Measurements from ENCODE around the gene FFAR2.
"Not testable (repeated sequence)": the region's sequence is repeated elsewhere in the genome, so short reads cannot be mapped to it uniquely, and the experiment has no call there.

Gene FFAR2

GRCh38 chr19:35458192-35458591 lies 10.1 kb downstream of the FFAR2 start:
- FAIRE-seq, result no peak

- no peak for FAIRE-seq
Observed at GRCh38 chr19:35458731-35459391, 10.8 kb downstream of the FFAR2 start.

DNA sequence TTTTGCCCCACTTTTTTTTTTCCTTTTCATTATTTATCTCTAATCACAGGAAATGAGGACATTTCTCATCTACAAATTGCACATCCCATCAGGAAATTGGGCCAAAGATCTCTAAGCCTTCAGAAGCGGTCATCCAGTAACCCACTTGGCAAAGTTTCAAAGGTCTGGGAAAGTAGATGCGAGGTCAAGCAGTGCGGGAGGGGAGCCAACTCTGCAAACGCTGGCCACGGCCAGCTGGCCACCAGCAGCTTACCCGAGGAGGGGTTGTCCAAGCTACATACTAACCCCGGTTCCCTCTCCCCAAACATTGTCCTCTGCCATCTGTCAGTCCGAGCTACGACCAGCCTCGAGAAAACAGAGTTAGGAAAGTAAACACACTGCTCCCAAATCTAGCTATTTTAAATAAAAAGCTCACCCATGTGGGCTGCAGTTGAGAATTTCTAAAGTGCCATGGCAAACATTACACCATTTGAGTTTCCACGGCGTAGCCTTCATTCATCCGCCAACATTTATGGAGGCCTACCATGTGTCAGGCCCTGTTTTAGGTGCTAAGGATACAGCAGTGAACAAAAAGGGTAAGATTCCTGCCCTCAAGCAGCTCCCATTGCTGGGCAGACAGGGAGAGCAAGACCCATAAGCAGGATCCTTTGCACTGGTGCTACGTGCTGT lies 11.5 kb downstream of the FFAR2 start:
- FAIRE-seq, result no peak

GRCh38 chr19:35460608-35461007 lies 12.6 kb downstream of the FFAR2 start:
- no peak for FAIRE-seq

DNA sequence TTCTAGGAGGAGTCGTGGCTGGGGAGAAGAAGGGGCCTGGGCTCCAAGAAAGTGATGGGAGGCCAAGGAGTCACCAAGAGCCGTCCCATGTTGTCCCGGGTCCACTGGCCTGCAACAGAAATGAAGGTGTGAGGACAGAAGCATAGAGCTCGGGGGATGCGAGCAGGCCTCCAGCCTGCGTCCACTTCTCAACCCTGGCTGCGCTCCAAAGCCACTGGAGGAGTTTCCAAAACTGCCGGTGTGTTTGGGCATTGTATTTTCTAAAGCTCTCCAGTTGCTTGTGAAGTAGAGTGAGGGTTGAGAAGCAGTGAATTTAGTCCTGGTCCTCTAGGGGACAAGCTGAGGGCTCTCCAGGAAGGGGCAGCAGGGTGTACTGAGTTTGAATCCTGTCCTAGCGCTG lies 13.0 kb downstream of the FFAR2 start:
- FAIRE-seq, result no peak

GRCh38 chr19:35461788-35462187 lies 13.7 kb downstream of the FFAR2 start:
- FAIRE-seq, result not testable (repeated sequence)

- no peak for FAIRE-seq
Observed at GRCh38 chr19:35462476-35462953, 14.5 kb downstream of the FFAR2 start.

DNA sequence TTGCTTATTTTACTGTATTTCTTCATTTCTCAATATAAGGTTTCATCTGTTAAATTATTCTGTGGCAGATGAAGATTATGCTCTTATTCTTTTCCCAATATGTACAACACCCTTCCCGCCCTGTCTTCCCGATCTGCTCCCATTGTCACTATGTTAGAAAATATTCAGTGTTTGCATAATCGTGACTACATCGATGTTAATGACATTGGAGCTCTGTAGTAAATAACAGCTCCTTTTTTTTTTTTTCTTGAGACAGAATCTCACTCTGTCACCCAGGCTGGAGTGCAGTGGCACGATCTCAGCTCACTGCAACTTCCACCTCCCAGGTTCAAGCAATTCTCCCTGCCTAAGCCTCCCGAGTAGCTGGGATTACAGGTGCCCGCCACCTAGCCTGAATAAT lies 14.9 kb downstream of the FFAR2 start:
- FAIRE-seq, result not testable (repeated sequence)

DNA sequence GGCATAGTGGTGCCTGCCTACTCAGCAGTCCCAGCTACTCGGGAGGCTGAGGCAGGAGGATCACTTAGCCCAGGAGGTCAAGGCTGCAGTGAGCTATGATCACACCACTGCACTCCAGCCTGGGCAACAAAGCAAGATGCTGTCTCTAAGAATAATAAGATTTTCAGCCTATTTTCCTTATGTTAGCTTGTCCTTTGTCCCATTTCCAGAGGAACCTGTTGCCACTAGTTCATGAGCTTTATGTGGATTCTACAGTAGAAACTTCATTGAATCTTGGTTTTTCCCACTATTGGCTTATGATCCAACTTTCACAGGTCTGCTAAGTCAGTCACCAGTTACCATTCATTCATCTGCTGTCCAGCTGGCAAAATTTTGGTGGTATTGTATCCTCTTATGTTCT lies 18.2 kb downstream of the FFAR2 start:
- FAIRE-seq, result no peak

GRCh38 chr19:35468637-35469036 lies 20.6 kb downstream of the FFAR2 start:
- no peak for FAIRE-seq

DNA sequence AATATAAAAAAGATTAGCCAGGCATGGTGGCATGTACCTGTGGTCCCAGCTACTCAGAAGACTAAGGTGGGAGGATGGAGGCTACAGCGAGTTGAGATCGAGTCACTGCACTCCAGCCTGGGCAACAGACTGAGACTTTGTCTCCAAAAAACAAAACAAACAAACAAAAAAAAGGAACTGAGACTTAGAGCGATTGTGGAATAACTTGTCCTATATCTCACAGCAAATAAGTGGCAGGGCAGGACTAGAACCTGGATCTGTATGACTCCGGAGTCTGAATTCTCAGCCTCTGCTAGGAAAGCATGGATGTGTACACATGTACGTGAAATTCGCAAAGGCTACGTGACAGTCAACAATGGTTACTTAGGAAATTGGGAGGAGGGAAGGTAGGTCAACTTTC lies 22.1 kb downstream of the FFAR2 start:
- FAIRE-seq, result no peak

DNA sequence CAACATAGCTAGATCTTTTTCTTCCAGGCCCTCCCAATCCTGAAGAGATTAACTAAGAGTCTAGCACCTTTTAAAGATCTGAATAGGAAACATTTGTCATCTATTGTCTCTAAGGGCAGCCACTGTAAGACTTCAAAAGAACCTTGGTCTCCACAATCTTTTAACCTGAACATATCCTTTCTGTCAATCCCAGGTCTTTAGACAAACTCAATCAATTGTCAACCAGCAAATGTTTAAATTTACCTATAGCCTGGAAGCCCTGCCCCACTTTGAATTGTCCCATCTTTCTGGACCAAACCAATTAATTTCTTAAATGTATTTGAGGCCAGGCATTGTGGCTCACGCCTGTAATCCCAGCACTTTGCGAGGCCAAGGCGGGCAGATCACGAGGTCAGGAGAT lies 23.0 kb downstream of the FFAR2 start:
- not testable (repeated sequence) for FAIRE-seq

DNA sequence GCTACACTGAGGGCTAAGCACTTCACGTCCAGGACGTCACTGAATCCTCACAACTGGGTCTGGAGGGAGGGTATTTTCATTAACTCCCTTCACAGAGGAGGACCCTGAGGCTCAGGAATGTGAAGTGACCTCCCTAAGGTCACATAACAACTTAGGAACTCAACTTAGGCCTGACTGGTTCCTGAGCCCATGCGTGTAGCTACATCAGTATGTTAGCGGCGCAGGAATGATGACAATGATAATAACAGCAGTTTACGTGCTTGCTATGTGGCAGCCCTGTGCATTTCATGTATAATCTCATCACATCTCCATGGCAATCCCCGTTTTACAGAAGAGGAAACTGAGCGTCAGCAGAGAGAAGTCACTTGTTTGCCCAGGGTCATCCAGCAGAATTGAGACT lies 23.9 kb downstream of the FFAR2 start:
- FAIRE-seq, result no peak

GRCh38 chr19:35474104-35474503 lies 26.0 kb downstream of the FFAR2 start:
- no peak for FAIRE-seq

- FAIRE-seq, result not testable (repeated sequence)
Observed at GRCh38 chr19:35474594-35474993, 26.5 kb downstream of the FFAR2 start.

GRCh38 chr19:35476149-35476548 lies 28.1 kb downstream of the FFAR2 start:
- no peak for FAIRE-seq

DNA sequence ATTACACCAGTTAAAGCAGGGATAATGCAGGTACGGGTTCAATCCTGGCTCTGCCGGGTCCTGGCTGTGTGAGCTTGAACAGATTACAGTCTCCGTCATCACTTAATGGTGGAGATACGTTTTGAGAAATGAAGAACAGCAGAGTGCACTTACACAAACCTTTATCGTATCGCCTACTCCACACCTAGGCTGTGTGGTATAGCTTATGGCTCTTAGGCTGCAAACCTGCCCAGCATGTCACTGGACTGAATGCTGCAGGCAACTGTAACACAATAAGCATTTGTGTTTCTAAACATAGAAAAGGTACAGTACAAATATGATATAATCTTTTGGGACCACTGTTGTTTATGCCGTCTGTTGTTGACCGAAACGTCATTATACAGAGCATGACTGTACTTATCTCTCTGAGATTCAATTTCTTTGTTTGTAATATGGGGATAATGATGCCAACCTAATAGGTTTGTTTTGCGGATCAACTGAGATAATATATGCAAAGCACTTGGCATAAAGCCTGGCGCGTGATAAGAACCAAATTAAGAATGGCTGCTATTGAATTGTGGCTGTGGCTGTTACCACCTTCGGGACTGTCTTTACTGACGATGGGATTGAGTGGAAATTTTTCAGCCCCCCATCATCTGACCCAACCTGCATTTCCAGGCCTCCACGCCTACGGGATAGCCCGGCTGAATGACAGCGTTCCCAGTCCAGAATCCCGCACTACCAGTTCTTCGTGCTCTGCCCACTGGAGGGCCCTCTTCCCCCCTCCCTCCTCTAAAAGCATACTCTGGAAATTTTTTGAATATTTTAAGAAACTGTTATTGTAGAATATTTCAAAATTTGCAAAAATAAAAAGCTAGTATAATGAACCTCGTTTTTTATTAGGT lies 31.0 kb downstream of the FFAR2 start:
- FAIRE-seq, result no peak

DNA sequence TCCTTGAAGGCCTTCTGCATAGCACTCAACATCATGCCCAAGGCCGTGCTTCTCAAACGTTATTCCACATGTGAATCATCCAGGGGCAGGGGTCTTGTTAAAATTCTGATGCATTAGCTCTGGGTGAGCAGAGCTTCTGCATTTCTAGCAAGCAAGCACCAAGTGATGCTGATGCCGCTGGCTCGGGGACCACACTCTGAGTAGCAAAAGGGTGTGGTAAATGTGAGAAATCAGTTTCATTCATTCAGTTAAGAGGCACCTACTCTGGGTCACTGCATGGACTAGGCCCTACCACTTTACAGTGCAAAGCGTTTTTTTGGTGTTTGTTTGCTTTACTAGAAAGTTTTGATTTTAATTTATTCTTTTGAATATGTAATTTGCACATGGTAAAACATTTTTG lies 35.0 kb downstream of the FFAR2 start:
- no peak for FAIRE-seq

GRCh38 chr19:35484252-35485036 lies 36.4 kb downstream of the FFAR2 start:
- no peak for FAIRE-seq

DNA sequence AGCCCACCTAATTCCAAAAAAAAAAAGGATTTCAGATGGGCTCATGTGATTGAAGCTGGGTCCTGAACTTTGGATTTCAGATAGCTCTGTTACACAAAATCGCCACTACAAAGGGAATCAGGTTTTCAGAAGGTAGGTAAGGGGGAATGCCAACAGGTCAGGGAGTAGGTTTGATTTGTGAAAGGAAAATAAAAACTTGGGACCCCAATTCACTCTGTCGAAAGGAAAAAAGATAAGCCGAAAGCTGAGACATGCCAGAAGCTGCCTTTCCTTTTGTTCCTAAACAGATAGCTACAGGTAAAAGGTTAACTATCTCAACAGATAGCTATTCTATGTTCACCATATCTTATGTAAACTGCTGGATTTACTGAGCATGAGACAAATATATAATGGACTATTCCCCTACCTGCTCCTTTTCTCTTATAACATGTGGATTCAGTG lies 38.2 kb downstream of the FFAR2 start:
- no peak for FAIRE-seq

DNA sequence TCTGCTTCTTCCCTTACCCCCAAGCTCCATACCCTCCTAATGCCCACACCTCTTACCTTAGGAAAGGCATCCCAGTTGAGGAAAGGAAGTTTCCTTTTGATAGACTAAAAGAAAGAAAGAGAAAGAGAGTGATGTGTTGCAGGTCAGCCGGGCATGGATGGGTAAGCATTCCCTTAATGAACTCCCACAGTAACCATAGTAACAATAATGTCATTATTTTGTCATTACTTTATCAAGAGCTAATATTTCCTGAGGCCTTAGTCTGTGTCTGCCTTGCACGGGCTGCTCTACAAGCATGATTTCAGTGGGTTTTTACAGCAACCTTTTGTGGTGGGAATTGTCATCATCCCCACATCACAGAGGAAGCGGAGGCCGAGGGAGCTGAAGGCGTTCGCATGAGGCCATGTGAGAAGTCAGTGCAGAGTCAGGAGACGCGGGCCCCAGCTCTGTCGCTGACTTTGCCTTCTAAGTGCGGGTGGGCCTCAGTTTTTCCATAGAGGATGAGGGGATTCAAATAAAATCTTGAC lies 39.7 kb downstream of the FFAR2 start:
- no peak for FAIRE-seq

DNA sequence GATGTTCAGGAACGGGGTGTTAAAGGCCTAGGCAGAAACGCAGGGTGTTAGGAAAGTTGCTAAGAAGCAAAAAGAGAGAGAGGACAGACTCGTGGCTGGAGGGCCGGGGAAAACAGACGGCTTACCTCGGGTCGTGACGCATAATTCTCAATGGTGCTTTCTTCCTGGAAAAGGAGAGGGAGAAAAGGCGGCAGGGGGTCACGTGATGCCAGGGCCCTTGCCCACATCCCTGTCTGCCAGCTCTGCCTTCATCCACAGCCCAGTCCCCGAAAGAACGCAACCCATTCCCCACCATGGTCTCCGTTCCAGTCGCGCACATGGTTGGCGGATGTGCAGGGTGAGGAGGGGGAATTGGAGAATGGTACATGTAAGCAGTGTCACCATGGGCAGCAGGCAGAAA lies 40.6 kb downstream of the FFAR2 start:
- no peak for FAIRE-seq
